ENCODE measurements around the gene LILRB3. TPM values are rescaled to one million over a fixed set of nuclear protein-coding genes. Genes with fewer than 3 reads are reported as not detected.
"Not testable (repeated sequence)": the region's sequence is repeated elsewhere in the genome, so short reads cannot be mapped to it uniquely, and the experiment has no call there.

The LILRB3 gene
- total RNA-seq, 1 donor from 2014 or later, result 61.5 TPM

GRCh38 chr19:54218960-54219661 is 3.7 kb downstream of the LILRB3 start:
- Histone ChIP-seq H3K9me3 (no peaks in the 10 kb centered on the region), H3K36me3 (peaks cover 6% of the 10 kb centered on the region), H3K27me3 (peaks cover 9% of the 10 kb centered on the region), H3K27ac (no peak overlapping the region), H3K4me1 (no peaks in the 10 kb centered on the region), H3K4me3 (no peak overlapping the region)
- intact Hi-C loops (cut with DNase I), result no loop called here
- no peak for DNase-seq
- TF ChIP-seq CTCF (IDR thresholded peaks at IDR 0.05), result no peak
- no peak for ATAC-seq

- no peak for ATAC-seq
- no peak for DNase-seq
- Histone ChIP-seq H3K27me3 (peaks cover 2% of the 10 kb centered on the region), H3K27ac (no peak overlapping the region), H3K4me3 (no peak overlapping the region), H3K4me1 (no peaks in the 10 kb centered on the region), H3K36me3 (peaks cover 6% of the 10 kb centered on the region), H3K9me3 (no peaks in the 10 kb centered on the region)
- intact Hi-C loops (cut with DNase I), result no loop called here
- no peak for TF ChIP-seq CTCF (IDR thresholded peaks at IDR 0.05)
Measured at GRCh38 chr19:54218259-54218658, 4.5 kb downstream of the LILRB3 start.

- ATAC-seq; H3K4me3 ChIP-seq; DNase-seq; H3K36me3 ChIP-seq; intact Hi-C loops (cut with DNase I); H3K27me3 ChIP-seq; H3K27ac ChIP-seq; H3K4me1 ChIP-seq; H3K9me3 ChIP-seq: not testable (repeated sequence)
Measured at GRCh38 chr19:54217517-54218247, 5.1 kb downstream of the LILRB3 start.

- no peak for ATAC-seq
- Histone ChIP-seq H3K36me3 (peaks cover 6% of the 10 kb centered on the region), H3K27ac (no peak overlapping the region), H3K4me3 (no peak overlapping the region), H3K9me3 (no peaks in the 10 kb centered on the region), H3K27me3 (no peaks in the 10 kb centered on the region), H3K4me1 (no peaks in the 10 kb centered on the region)
- TF ChIP-seq CTCF (IDR thresholded peaks at IDR 0.05), result no peak
- intact Hi-C loops (cut with DNase I), result no loop called here
- no peak for DNase-seq
Measured at GRCh38 chr19:54216869-54217268, 5.9 kb downstream of the LILRB3 start.

- H3K27me3 ChIP-seq; H3K9me3 ChIP-seq; ATAC-seq; intact Hi-C loops (cut with DNase I); H3K4me3 ChIP-seq; H3K27ac ChIP-seq; DNase-seq; H3K36me3 ChIP-seq: not testable (repeated sequence)
- peaks cover 14% of the 10 kb centered on the region for H3K4me1 ChIP-seq
Measured at GRCh38 chr19:54214734-54215133, 8.1 kb downstream of the LILRB3 start.

- H3K4me3 ChIP-seq; H3K9me3 ChIP-seq; intact Hi-C loops (cut with DNase I); ATAC-seq; H3K36me3 ChIP-seq; H3K27me3 ChIP-seq; DNase-seq; H3K27ac ChIP-seq: not testable (repeated sequence)
- peaks cover 20% of the 10 kb centered on the region for H3K4me1 ChIP-seq
Measured at GRCh38 chr19:54214217-54214616, 8.6 kb downstream of the LILRB3 start.

- ATAC-seq (no peak), DNase-seq (no peak)
Measured at GRCh38 chr19:54211235-54211634, 11.6 kb downstream of the LILRB3 start.

More at GRCh38 chr19:54211235-54211634, 11.6 kb downstream of the LILRB3 start:
- peak overlapping the region; percentile 92 for H3K27ac ChIP-seq
- H3K4me1 ChIP-seq, result peaks cover 49% of the 10 kb centered on the region
- no peak for TF ChIP-seq CTCF (IDR thresholded peaks at IDR 0.05)
- peaks cover 17% of the 10 kb centered on the region for H3K36me3 ChIP-seq
- no peaks in the 10 kb centered on the region for H3K9me3 ChIP-seq
- H3K27me3 ChIP-seq, result no peaks in the 10 kb centered on the region
- intact Hi-C loops (cut with DNase I), result no loop called here
- peak overlapping the region; percentile 12 for H3K4me3 ChIP-seq
